Heart left ventricle (tissue), 16 donors: ENCODE data around the gene SPPL2C. TPM values are rescaled to one million over a fixed set of nuclear protein-coding genes. Genes with fewer than 3 reads are reported as not detected.
A peak's percentile ranks its signal among the peaks of the same experiment; 100 is the strongest.

ENCODE experiments used
- ATAC-seq, 4 donors: fragments of 200-7000 bp; cut with Tn5 transposase; one replicate each; pipeline ENCODE4 v1.9.1; 2020 to 2022; ENCODE audit warnings: moderate library complexity in 4 of 4, mild to moderate bottlenecking in 3 of 4, moderate number of reproducible peaks in 1 of 4
- DNase-seq, 5 donors: peaks; one replicate each; pipeline ENCODE4 v3.0.0-alpha.2; 2020
- H3K27ac ChIP-seq, 12 donors: fragments of 200-600 bp; sonication (generic) in 4 of 12; one replicate each; pipeline versions ENCODE4 v1.5.0 to v1.8.0; 2016 to 2022; ENCODE audit warnings: mild to moderate bottlenecking in 2 of 12
- H3K27me3 ChIP-seq, 9 donors: fragments of 200-600 bp; sonication (generic) in 2 of 9; one replicate each; pipeline versions ENCODE4 v1.5.1 to v1.8.0; 2016 to 2022; ENCODE audit warnings: mild to moderate bottlenecking in 3 of 9
- H3K36me3 ChIP-seq, 9 donors: fragments of 200-600 bp; sonication (generic) in 2 of 9; one replicate each; pipeline versions ENCODE4 v1.5.0 to v1.8.0; 2018 to 2022; ENCODE audit warnings: mild to moderate bottlenecking in 2 of 9
- H3K4me1 ChIP-seq, 12 donors: fragments of 200-600 bp; sonication (generic) in 4 of 12; one replicate each; pipeline versions ENCODE4 v1.5.0 to v1.8.0; 2016 to 2022; ENCODE audit warnings: mild to moderate bottlenecking in 3 of 12
- H3K4me3 ChIP-seq, 12 donors: fragments of 200-600 bp; sonication (generic) in 4 of 12; one replicate each; pipeline versions ENCODE4 v1.5.0 to v1.8.0; 2017 to 2022; ENCODE audit warnings: mild to moderate bottlenecking in 9 of 12, moderate library complexity in 4 of 12
- H3K9me3 ChIP-seq, 12 donors: fragments of 200-600 bp; sonication (generic) in 4 of 12; one replicate each; pipeline versions ENCODE4 v1.5.0 to v1.8.0; 2016 to 2022; ENCODE audit warnings: mild to moderate bottlenecking in 1 of 12
- CTCF ChIP-seq, 12 donors: fragments of 200-600 bp; sonication (generic) in 4 of 12; IDR thresholded peaks; one replicate each; pipeline versions ENCODE4 v1.5.0 to v1.8.0; 2018 to 2022; ENCODE audit warnings: antibody characterized with exemption in 12 of 12, mild to moderate bottlenecking in 5 of 12
- POLR2A ChIP-seq, 2 donors: fragments of 450-650 bp; IDR thresholded peaks; one replicate each; pipeline ENCODE4 v1.6.1; 2017; ENCODE audit warnings: antibody characterized with exemption in 2 of 2, mild to moderate bottlenecking in 2 of 2, moderate library complexity in 2 of 2
- WGBS, 4 donors: extraction: QIAGEN DNeasy Blood & Tissue Kit in 2 of 4; methylation state at CpG; one replicate each; pipeline versions ENCODE4 v1.1.5 to v1.1.7; 2013 to 2018; 5-methylcytosine and 5-hydroxymethylcytosine counted together
- intact Hi-C, 10 donors: fragments of 100-400 bp; cut with DNase I; formaldehyde crosslinking; loops; one replicate each; pipeline versions ENCODE4 v1.11.1 to v1.14.2; 2022
- polyA plus RNA-seq, 2 donors: library from polyadenylated mRNA; stranded (reverse); fragments of 200-250 nt; gene quantifications; one replicate each; pipeline ENCODE4 v1.2.3, GENCODE V29; 2013
- total RNA-seq, 9 donors: library from RNA; depleted of rRNA in 2 of 9; stranded (reverse); fragments of >200 nt in 2 of 9; fragmentation: NEBNext Ultra II Directional in 3 of 9; extraction: Animal tissue kit (Norgen Biotek cat#: 25700) in 3 of 9; gene quantifications; one replicate each; pipeline versions ENCODE4 v1.1.0 to v1.2.4, GENCODE V29; 2016 to 2023
- donor health status: ischemic (EF 13 %, LVEDD 7.1; RV severe dilation, severe dysfunction).
- donor health status: healthy with polysubstance abuse.
- donor health status: DM: no; HTN: yes; CAD: no.
- donor health status: DM: no; HTN: no; CAD: no.
- donor health status: ischemic (EF 25% LVEDD 6.9; RV normal size, moderate dysfunction).
- donor health status: ischemic (EF 25% LVEDD 5.7; RV mildly dilated, moderate dysfunction).
- donor health status: healthy.
- donor health status: DM: yes; HTN: yes; CAD: no.
- donor health status: ischemic (EF 35%, LVEDD 5.7; RV mildly dilated, moderate dysfunction).
- donor health status: nonischemic (EF 11% LVEDD 7.7; RV severe dilation, severe dysfunction).
- donor health status: DM: yes; HTN: yes; CAD: no.
- donor health status: PGD.
- donor health status: ischemic (EF 29% LVEDD 5.4; RV normal size, mild dysfunction).
- donor health status: nonischemic (EF 23%, LVEDD 6.1; RV moderate dilation, normal function).

SPPL2C gene
- total and polyA plus RNA-seq, 11 donors = not detected

- ATAC-seq (no peak), DNase-seq (no peak)
- H3K36me3 ChIP-seq = no peaks in the 10 kb centered on the region
- H3K4me3 ChIP-seq = no peak overlapping the region
- 73 to 86% (median 79%) methylated on average over 4 of the region's 4 CpGs for WGBS, 4 donors
- H3K27me3 ChIP-seq = peaks cover 0 to 25% (median 0%) of the 10 kb centered on the region in 9 donors
- TF ChIP-seq POLR2A (IDR thresholded peaks at IDR 0.05) = no peak
- TF ChIP-seq CTCF (IDR thresholded peaks at IDR 0.05) = no peak
- H3K4me1 ChIP-seq = peaks cover 0 to 3% (median 0%) of the 10 kb centered on the region in 12 donors
- intact Hi-C loops = loop anchor here in 8 of 10 donors (5.0 kb wide), 3 partner anchors 128 to 213 kb away; no protein-coding TSS in a partner anchor
- no peaks in the 10 kb centered on the region for H3K9me3 ChIP-seq
- H3K27ac ChIP-seq = no peak overlapping the region
Measured at GRCh38 chr17:45850011-45850410, 5.3 kb downstream of the SPPL2C start.

DNA sequence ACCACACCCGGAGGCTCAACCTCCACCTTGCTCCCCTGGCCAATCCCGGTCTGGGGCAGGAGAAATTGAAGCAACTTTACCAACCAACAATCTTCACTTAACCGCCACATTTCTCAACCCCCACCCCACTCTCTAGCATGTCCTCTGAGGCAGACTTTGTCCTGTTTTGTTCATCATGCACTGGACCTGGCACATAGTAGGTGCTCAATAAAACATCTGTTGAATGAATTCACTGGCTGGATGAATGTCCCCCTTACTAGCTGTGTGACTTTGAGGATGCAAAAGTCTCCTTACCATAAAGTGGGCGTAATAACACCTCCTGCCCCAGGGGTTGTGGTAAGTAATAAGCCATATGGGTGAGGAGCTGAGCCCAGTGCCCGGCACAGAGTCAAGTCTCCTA lies 5.8 kb downstream of the SPPL2C start:
- WGBS, 4 donors = 77 to 89% (median 85%) methylated on average over 5 of the region's 5 CpGs
- intact Hi-C loops = loop anchor here in 8 of 10 donors (5.0 kb wide), 3 partner anchors 128 to 213 kb away; no protein-coding TSS in a partner anchor

DNA sequence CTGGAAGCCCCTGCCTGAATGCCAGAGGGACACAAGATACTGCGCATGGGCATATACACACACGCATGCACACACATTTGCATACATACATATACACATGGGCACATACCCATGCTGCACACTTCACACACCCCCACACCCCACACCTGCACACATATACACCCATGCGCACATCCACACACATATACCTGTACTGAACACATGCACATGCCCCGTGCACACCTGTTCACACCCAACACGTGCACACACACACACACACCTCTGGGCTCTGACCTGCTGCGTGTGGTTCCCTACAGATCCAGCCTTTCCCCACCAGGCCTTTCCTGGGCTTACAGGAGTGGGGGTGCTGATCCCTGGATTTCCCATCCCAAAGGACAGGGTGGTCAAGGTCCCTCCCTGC lies 6.3 kb downstream of the SPPL2C start:
- no peaks in the 10 kb centered on the region for H3K36me3 ChIP-seq
- intact Hi-C loops = loop anchor here in 8 of 10 donors (5.0 kb wide), 3 partner anchors 129 to 214 kb away; no protein-coding TSS in a partner anchor
- H3K4me3 ChIP-seq = no peak overlapping the region
- TF ChIP-seq POLR2A (IDR thresholded peaks at IDR 0.05) (no peak), CTCF (IDR thresholded peaks at IDR 0.05) (no peak)
- no peaks in the 10 kb centered on the region for H3K9me3 ChIP-seq
- peaks cover 0 to 3% (median 0%) of the 10 kb centered on the region in 12 donors for H3K4me1 ChIP-seq
- peak in 1 of 5 donors; percentile 51 for DNase-seq
- no peak for ATAC-seq
- peaks cover 0 to 25% (median 0%) of the 10 kb centered on the region in 9 donors for H3K27me3 ChIP-seq
- 80 to 84% (median 83%) methylated on average over 6 of the region's 6 CpGs for WGBS, 4 donors
- no peak overlapping the region for H3K27ac ChIP-seq

More for the DNA sequence above, 5.8 kb downstream of the SPPL2C start:
- H3K4me1 ChIP-seq = peaks cover 0 to 3% (median 0%) of the 10 kb centered on the region in 12 donors
- no peaks in the 10 kb centered on the region for H3K36me3 ChIP-seq
- H3K4me3 ChIP-seq = no peak overlapping the region
- H3K9me3 ChIP-seq = no peaks in the 10 kb centered on the region
- no peak for ATAC-seq
- TF ChIP-seq CTCF (IDR thresholded peaks at IDR 0.05) (no peak), POLR2A (IDR thresholded peaks at IDR 0.05) (no peak)
- H3K27me3 ChIP-seq = peaks cover 0 to 29% (median 0%) of the 10 kb centered on the region in 9 donors
- DNase-seq = no peak
- no peak overlapping the region for H3K27ac ChIP-seq

GRCh38 chr17:45851464-45851863 lies 6.8 kb downstream of the SPPL2C start:
- 35 to 46% (median 38%) methylated on average over 3 to 8 of the region's 8 CpGs for WGBS, 4 donors
- H3K4me3 ChIP-seq = no peak overlapping the region
- H3K36me3 ChIP-seq = no peaks in the 10 kb centered on the region
- H3K4me1 ChIP-seq = peaks cover 0 to 3% (median 0%) of the 10 kb centered on the region in 12 donors
- peaks cover 0 to 23% (median 0%) of the 10 kb centered on the region in 9 donors for H3K27me3 ChIP-seq
- ATAC-seq = no peak
- peak in 1 of 5 donors; percentile 42 for DNase-seq
- H3K9me3 ChIP-seq = no peaks in the 10 kb centered on the region
- H3K27ac ChIP-seq = no peak overlapping the region
- TF ChIP-seq POLR2A (IDR thresholded peaks at IDR 0.05) (no peak), CTCF (IDR thresholded peaks at IDR 0.05) (no peak)
- intact Hi-C loops = loop anchor here in 8 of 10 donors (5.0 kb wide), 3 partner anchors 129 to 214 kb away; no protein-coding TSS in a partner anchor
